GM12891 (cell line): ENCODE data around the gene NABP2.

Experiments
- POLR2A ChIP-seq: IDR thresholded peaks from 2 replicates; pipeline ENCODE4 v1.6.1; 2011; ENCODE audit warnings: low read depth, low read length, control low read depth
- POLR2AphosphoS5 ChIP-seq: IDR thresholded peaks from 2 replicates; pipeline ENCODE4 v1.6.1; 2011; ENCODE audit warnings: low read depth, low read length, control low read depth
- TAF1 ChIP-seq: IDR thresholded peaks from 2 replicates; pipeline ENCODE4 v1.6.1; 2011; ENCODE audit warnings: low read depth, low read length, control low read depth

DNA sequence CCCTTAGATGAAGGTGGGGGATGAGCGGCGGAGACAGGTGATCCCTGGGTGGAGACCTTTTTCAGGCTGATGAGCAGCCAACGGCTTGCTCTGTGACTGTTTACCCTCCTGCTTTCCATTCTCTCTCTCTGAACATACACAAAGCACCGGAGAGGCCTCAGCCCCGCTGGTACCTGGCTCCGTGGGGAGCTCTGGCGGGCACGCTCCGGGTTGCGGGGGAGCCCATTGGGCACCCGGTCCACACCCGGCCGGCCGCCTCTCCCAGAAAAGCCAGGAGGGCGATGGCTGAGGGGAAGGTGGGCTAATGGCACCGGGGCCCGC lies 35.4 kb upstream of the NABP2 start:
- no peak for TF ChIP-seq POLR2A
- TF ChIP-seq TAF1: no peak
- TF ChIP-seq POLR2AphosphoS5: no peak
